Measurements from ENCODE around the gene HS2ST1. TPM values are rescaled to one million over a fixed set of nuclear protein-coding genes. Genes with fewer than 3 reads are reported as not detected.
"Not testable (repeated sequence)": the region's sequence is repeated elsewhere in the genome, so short reads cannot be mapped to it uniquely, and the experiment has no call there.

HS2ST1 gene
- polyA plus RNA-seq, 4 donors: 4.1 to 37.8 (median 7.5) TPM

- not testable (repeated sequence) for H3K27me3 ChIP-seq (ENCODE audit: control insufficient read depth in 3 of 3, insufficient read depth in 3 of 3, low read length in 3 of 3); FAIRE-seq; H3K27ac ChIP-seq (ENCODE audit: low read depth in 1 of 3, low read length in 2 of 3); H3K9me3 ChIP-seq (ENCODE audit: control insufficient read depth in 2 of 2, insufficient read depth in 1 of 2, low read depth in 1 of 2, low read length in 1 of 2); H3K4me1 ChIP-seq (ENCODE audit: control insufficient read depth in 3 of 3, insufficient read depth in 2 of 3, low read depth in 1 of 3, low read length in 2 of 3); H3K4me3 ChIP-seq (ENCODE audit: low read depth in 1 of 3, low read length in 3 of 3); H3K36me3 ChIP-seq (ENCODE audit: control insufficient read depth in 3 of 3, insufficient read depth in 2 of 3, low read depth in 1 of 3, low read length in 3 of 3); DNase-seq
- WGBS, 3 donors: 97 to 100% (median 100%) methylated on average over 12 of the region's 12 CpGs
Measured at GRCh38 chr1:86983677-86984076, 69.2 kb downstream of the HS2ST1 start.

- H3K9me3 ChIP-seq (ENCODE audit: control insufficient read depth in 2 of 2, insufficient read depth in 1 of 2, low read depth in 1 of 2, low read length in 1 of 2): no peaks in the 10 kb centered on the region
- H3K27me3 ChIP-seq (ENCODE audit: control insufficient read depth in 3 of 3, insufficient read depth in 3 of 3, low read length in 3 of 3): no peaks in the 10 kb centered on the region
- FAIRE-seq (no peak), DNase-seq (no peak)
- no peak overlapping the region for H3K27ac ChIP-seq (ENCODE audit: low read depth in 1 of 3, low read length in 2 of 3)
- H3K36me3 ChIP-seq (ENCODE audit: control insufficient read depth in 3 of 3, insufficient read depth in 2 of 3, low read depth in 1 of 3, low read length in 3 of 3): no peaks in the 10 kb centered on the region
- H3K4me3 ChIP-seq (ENCODE audit: low read depth in 1 of 3, low read length in 3 of 3): no peak overlapping the region
- H3K4me1 ChIP-seq (ENCODE audit: control insufficient read depth in 3 of 3, insufficient read depth in 2 of 3, low read depth in 1 of 3, low read length in 2 of 3): no peaks in the 10 kb centered on the region
Measured at GRCh38 chr1:86987446-86987845, 73.0 kb downstream of the HS2ST1 start.

- H3K4me3 ChIP-seq (ENCODE audit: low read depth in 1 of 3, low read length in 3 of 3): no peak overlapping the region
- H3K27ac ChIP-seq (ENCODE audit: low read depth in 1 of 3, low read length in 2 of 3): no peak overlapping the region
- H3K36me3 ChIP-seq (ENCODE audit: control insufficient read depth in 3 of 3, insufficient read depth in 2 of 3, low read depth in 1 of 3, low read length in 3 of 3): no peaks in the 10 kb centered on the region
- no peaks in the 10 kb centered on the region for H3K4me1 ChIP-seq (ENCODE audit: control insufficient read depth in 3 of 3, insufficient read depth in 2 of 3, low read depth in 1 of 3, low read length in 2 of 3)
- WGBS, 3 donors: 97 to 99% (median 97%) methylated on average over 7 of the region's 7 CpGs
- DNase-seq (no peak), FAIRE-seq (no peak)
- H3K9me3 ChIP-seq (ENCODE audit: control insufficient read depth in 2 of 2, insufficient read depth in 1 of 2, low read depth in 1 of 2, low read length in 1 of 2): no peaks in the 10 kb centered on the region
- H3K27me3 ChIP-seq (ENCODE audit: control insufficient read depth in 3 of 3, insufficient read depth in 3 of 3, low read length in 3 of 3): no peaks in the 10 kb centered on the region
Measured at GRCh38 chr1:86988835-86989234, 74.4 kb downstream of the HS2ST1 start.

- FAIRE-seq; H3K4me3 ChIP-seq (ENCODE audit: low read depth in 1 of 3, low read length in 3 of 3); H3K36me3 ChIP-seq (ENCODE audit: control insufficient read depth in 3 of 3, insufficient read depth in 2 of 3, low read depth in 1 of 3, low read length in 3 of 3); H3K27me3 ChIP-seq (ENCODE audit: control insufficient read depth in 3 of 3, insufficient read depth in 3 of 3, low read length in 3 of 3); H3K4me1 ChIP-seq (ENCODE audit: control insufficient read depth in 3 of 3, insufficient read depth in 2 of 3, low read depth in 1 of 3, low read length in 2 of 3); H3K27ac ChIP-seq (ENCODE audit: low read depth in 1 of 3, low read length in 2 of 3); H3K9me3 ChIP-seq (ENCODE audit: control insufficient read depth in 2 of 2, insufficient read depth in 1 of 2, low read depth in 1 of 2, low read length in 1 of 2); DNase-seq: not testable (repeated sequence)
- WGBS, 3 donors: 54 to 80% (median 59%) methylated on average over 3 of the region's 3 CpGs
Measured at GRCh38 chr1:86989690-86990089, 75.3 kb downstream of the HS2ST1 start.

- H3K27ac ChIP-seq (ENCODE audit: low read depth in 1 of 3, low read length in 2 of 3): no peak overlapping the region
- 92 to 98% (median 97%) methylated on average over 2 of the region's 2 CpGs for WGBS, 3 donors
- DNase-seq: no peak
- no peaks in the 10 kb centered on the region for H3K27me3 ChIP-seq (ENCODE audit: control insufficient read depth in 3 of 3, insufficient read depth in 3 of 3, low read length in 3 of 3)
- no peak for FAIRE-seq
- no peak overlapping the region for H3K4me3 ChIP-seq (ENCODE audit: low read depth in 1 of 3, low read length in 3 of 3)
- no peaks in the 10 kb centered on the region for H3K9me3 ChIP-seq (ENCODE audit: control insufficient read depth in 2 of 2, insufficient read depth in 1 of 2, low read depth in 1 of 2, low read length in 1 of 2)
- H3K4me1 ChIP-seq (ENCODE audit: control insufficient read depth in 3 of 3, insufficient read depth in 2 of 3, low read depth in 1 of 3, low read length in 2 of 3): no peaks in the 10 kb centered on the region
- no peaks in the 10 kb centered on the region for H3K36me3 ChIP-seq (ENCODE audit: control insufficient read depth in 3 of 3, insufficient read depth in 2 of 3, low read depth in 1 of 3, low read length in 3 of 3)
Measured at GRCh38 chr1:86990826-86991225, 76.4 kb downstream of the HS2ST1 start.

- H3K27ac ChIP-seq (ENCODE audit: low read depth in 1 of 3, low read length in 2 of 3): no peak overlapping the region
- no peak for DNase-seq
- no peak for FAIRE-seq
- 93 to 96% (median 94%) methylated on average over 6 of the region's 6 CpGs for WGBS, 3 donors
- H3K27me3 ChIP-seq (ENCODE audit: control insufficient read depth in 3 of 3, insufficient read depth in 3 of 3, low read length in 3 of 3): no peaks in the 10 kb centered on the region
- H3K9me3 ChIP-seq (ENCODE audit: control insufficient read depth in 2 of 2, insufficient read depth in 1 of 2, low read depth in 1 of 2, low read length in 1 of 2): no peaks in the 10 kb centered on the region
- no peaks in the 10 kb centered on the region for H3K4me1 ChIP-seq (ENCODE audit: control insufficient read depth in 3 of 3, insufficient read depth in 2 of 3, low read depth in 1 of 3, low read length in 2 of 3)
- no peak overlapping the region for H3K4me3 ChIP-seq (ENCODE audit: low read depth in 1 of 3, low read length in 3 of 3)
- H3K36me3 ChIP-seq (ENCODE audit: control insufficient read depth in 3 of 3, insufficient read depth in 2 of 3, low read depth in 1 of 3, low read length in 3 of 3): no peaks in the 10 kb centered on the region
Measured at GRCh38 chr1:86991549-86992186, 77.2 kb downstream of the HS2ST1 start.

- FAIRE-seq: no peak
Measured at GRCh38 chr1:86992861-86993260, 78.4 kb downstream of the HS2ST1 start.

GRCh38 chr1:86993269-86993985 is 79.0 kb downstream of the HS2ST1 start:
- FAIRE-seq (no peak), DNase-seq (no peak)
- Histone ChIP-seq H3K27me3 (ENCODE audit: control insufficient read depth in 3 of 3, insufficient read depth in 3 of 3, low read length in 3 of 3) (no peaks in the 10 kb centered on the region), H3K9me3 (ENCODE audit: control insufficient read depth in 2 of 2, insufficient read depth in 1 of 2, low read depth in 1 of 2, low read length in 1 of 2) (no peaks in the 10 kb centered on the region), H3K4me3 (ENCODE audit: low read depth in 1 of 3, low read length in 3 of 3) (no peak overlapping the region), H3K27ac (ENCODE audit: low read depth in 1 of 3, low read length in 2 of 3) (no peak overlapping the region), H3K4me1 (ENCODE audit: control insufficient read depth in 3 of 3, insufficient read depth in 2 of 3, low read depth in 1 of 3, low read length in 2 of 3) (no peaks in the 10 kb centered on the region), H3K36me3 (ENCODE audit: control insufficient read depth in 3 of 3, insufficient read depth in 2 of 3, low read depth in 1 of 3, low read length in 3 of 3) (no peaks in the 10 kb centered on the region)
- WGBS, 3 donors: 80 to 86% (median 85%) methylated on average over 4 of the region's 4 CpGs

More at GRCh38 chr1:86992861-86993260, 78.4 kb downstream of the HS2ST1 start:
- Histone ChIP-seq H3K4me3 (ENCODE audit: low read depth in 1 of 3, low read length in 3 of 3) (no peak overlapping the region), H3K27me3 (ENCODE audit: control insufficient read depth in 3 of 3, insufficient read depth in 3 of 3, low read length in 3 of 3) (no peaks in the 10 kb centered on the region), H3K36me3 (ENCODE audit: control insufficient read depth in 3 of 3, insufficient read depth in 2 of 3, low read depth in 1 of 3, low read length in 3 of 3) (no peaks in the 10 kb centered on the region), H3K9me3 (ENCODE audit: control insufficient read depth in 2 of 2, insufficient read depth in 1 of 2, low read depth in 1 of 2, low read length in 1 of 2) (no peaks in the 10 kb centered on the region), H3K4me1 (ENCODE audit: control insufficient read depth in 3 of 3, insufficient read depth in 2 of 3, low read depth in 1 of 3, low read length in 2 of 3) (no peaks in the 10 kb centered on the region), H3K27ac (ENCODE audit: low read depth in 1 of 3, low read length in 2 of 3) (no peak overlapping the region)
- DNase-seq: peak in 1 of 2 donors; percentile 12
- 51 to 72% (median 68%) methylated on average over 2 of the region's 2 CpGs for WGBS, 3 donors

GRCh38 chr1:86994061-86994460 is 79.6 kb downstream of the HS2ST1 start:
- no peaks in the 10 kb centered on the region for H3K36me3 ChIP-seq (ENCODE audit: control insufficient read depth in 3 of 3, insufficient read depth in 2 of 3, low read depth in 1 of 3, low read length in 3 of 3)
- no peak overlapping the region for H3K27ac ChIP-seq (ENCODE audit: low read depth in 1 of 3, low read length in 2 of 3)
- H3K4me1 ChIP-seq (ENCODE audit: control insufficient read depth in 3 of 3, insufficient read depth in 2 of 3, low read depth in 1 of 3, low read length in 2 of 3): no peaks in the 10 kb centered on the region
- no peaks in the 10 kb centered on the region for H3K9me3 ChIP-seq (ENCODE audit: control insufficient read depth in 2 of 2, insufficient read depth in 1 of 2, low read depth in 1 of 2, low read length in 1 of 2)
- DNase-seq: no peak
- FAIRE-seq: no peak
- no peaks in the 10 kb centered on the region for H3K27me3 ChIP-seq (ENCODE audit: control insufficient read depth in 3 of 3, insufficient read depth in 3 of 3, low read length in 3 of 3)
- no peak overlapping the region for H3K4me3 ChIP-seq (ENCODE audit: low read depth in 1 of 3, low read length in 3 of 3)
